ENCODE data around the gene SMCO3. TPM values are rescaled to one million over a fixed set of nuclear protein-coding genes. Genes with fewer than 3 reads are reported as not detected.
"Not testable (repeated sequence)": the region's sequence is repeated elsewhere in the genome, so short reads cannot be mapped to it uniquely, and the experiment has no call there.

The SMCO3 gene
- total and polyA plus RNA-seq, 2 of the 13 experiments (the other 11 are each of a cell fraction or from before 2014, with no cell fraction given) = 0.29 to 0.42 TPM

DNA sequence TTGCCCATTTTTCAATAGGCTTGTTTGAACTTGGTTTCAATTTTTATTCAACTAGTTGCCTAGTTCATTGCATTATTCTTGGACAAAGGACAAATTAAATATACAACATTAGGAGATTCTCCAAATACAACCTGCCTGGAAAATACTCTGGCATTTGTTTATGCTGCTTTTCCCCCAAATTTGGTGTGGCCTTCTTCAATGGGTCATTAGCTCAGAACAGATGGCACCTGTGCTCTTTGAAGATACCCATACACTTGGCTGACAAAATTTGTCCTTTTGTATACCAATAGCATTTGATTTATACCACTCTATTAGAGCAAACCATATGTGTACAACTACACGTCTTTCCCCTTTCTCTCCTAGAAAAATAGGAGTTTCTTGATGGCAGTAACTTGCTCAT, 46.4 kb downstream of the SMCO3 start (continued):
- TF ChIP-seq REST (IDR thresholded peaks at IDR 0.05; ENCODE audit: borderline replicate concordance in 1 of 2, low read depth in 1 of 2, low read length in 2 of 2) = no peak
- no peak for TF ChIP-seq ZNF34 (CRISPR knock-in tag; IDR thresholded peaks at IDR 0.05; ENCODE audit: borderline replicate concordance)
- TF ChIP-seq ZNF343 (CRISPR knock-in tag; IDR thresholded peaks at IDR 0.05) = no peak
- TF ChIP-seq SIX1 (CRISPR knock-in tag; IDR thresholded peaks at IDR 0.05; ENCODE audit: borderline replicate concordance) = no peak

DNA sequence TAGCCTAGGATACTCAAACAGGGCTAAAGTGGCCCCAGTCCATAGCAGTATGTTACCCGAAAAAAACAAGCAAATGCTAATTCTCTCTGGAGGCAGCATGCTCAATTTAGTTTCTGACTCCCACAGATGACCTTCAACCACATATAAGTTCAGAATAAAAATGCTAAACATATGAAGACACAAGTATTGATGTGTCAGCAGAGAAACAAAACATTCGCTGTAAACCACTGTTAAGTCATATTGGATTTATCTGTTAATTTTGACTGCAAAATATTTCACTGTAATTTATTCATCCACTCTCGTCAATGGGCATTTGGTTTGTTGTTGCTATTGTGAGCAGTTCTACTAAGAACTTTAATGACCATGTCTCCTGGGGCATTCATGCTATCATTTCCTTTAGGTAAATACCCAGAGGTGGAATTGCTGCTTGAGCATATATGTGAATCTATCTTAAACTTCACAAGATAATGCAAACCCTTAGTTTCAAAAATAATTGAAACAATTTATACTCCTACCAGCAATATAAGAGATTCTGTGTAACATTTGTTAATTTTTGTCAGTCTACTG, 47.2 kb downstream of the SMCO3 start:
- Histone ChIP-seq H3K27me3 (ENCODE audit: control insufficient read depth in 1 of 2, insufficient read depth in 2 of 2, low read length in 2 of 2) (no peaks in the 10 kb centered on the region; a peak in 1 of 5 replicates), H3K79me2 (ENCODE audit: insufficient read depth, low read length) (peaks cover 37% of the 10 kb centered on the region), H3K4me1 (ENCODE audit: insufficient read depth, low read length) (peaks cover 29% of the 10 kb centered on the region), H4K20me1 (ENCODE audit: insufficient read depth, low read length) (peaks cover 3% of the 10 kb centered on the region; the same call in 1 of the 2 replicates), H3K27ac (ENCODE audit: extremely low read length, insufficient read depth, low read length) (no peak overlapping the region), H3K36me3 (replicated peaks in 1 of 2; ENCODE audit: control insufficient read depth in 1 of 2, insufficient read depth in 2 of 2, low read length in 2 of 2) (no peaks in the 10 kb centered on the region), H3K4me3 (replicated peaks in 1 of 3; ENCODE audit: insufficient read depth in 1 of 3, low read depth in 2 of 3, low read length in 3 of 3) (no peak overlapping the region), H2AFZ (ENCODE audit: low read length) (no peak overlapping the region), H3K9ac (ENCODE audit: insufficient read depth, low read depth, low read length) (no peak overlapping the region), H3K9me3 (ENCODE audit: low read length) (no peaks in the 10 kb centered on the region), H3K4me2 (ENCODE audit: low read depth, low read length) (no peak overlapping the region; the same call in 1 of the 2 replicates)
- 95% methylated on average over 3 of the region's 3 CpGs for WGBS (ENCODE audit: low lambda C conversion rate)
- no peak for ATAC-seq
- TF ChIP-seq MAFK (conservative IDR thresholded peaks at IDR 0.05 in 1 of 2, IDR thresholded peaks at IDR 0.05 in 1 of 2; ENCODE audit: low read length in 2 of 2) = peak; percentile 28 to 30; a peak in 1 of 4 replicates
- TF ChIP-seq, protein P1, sequence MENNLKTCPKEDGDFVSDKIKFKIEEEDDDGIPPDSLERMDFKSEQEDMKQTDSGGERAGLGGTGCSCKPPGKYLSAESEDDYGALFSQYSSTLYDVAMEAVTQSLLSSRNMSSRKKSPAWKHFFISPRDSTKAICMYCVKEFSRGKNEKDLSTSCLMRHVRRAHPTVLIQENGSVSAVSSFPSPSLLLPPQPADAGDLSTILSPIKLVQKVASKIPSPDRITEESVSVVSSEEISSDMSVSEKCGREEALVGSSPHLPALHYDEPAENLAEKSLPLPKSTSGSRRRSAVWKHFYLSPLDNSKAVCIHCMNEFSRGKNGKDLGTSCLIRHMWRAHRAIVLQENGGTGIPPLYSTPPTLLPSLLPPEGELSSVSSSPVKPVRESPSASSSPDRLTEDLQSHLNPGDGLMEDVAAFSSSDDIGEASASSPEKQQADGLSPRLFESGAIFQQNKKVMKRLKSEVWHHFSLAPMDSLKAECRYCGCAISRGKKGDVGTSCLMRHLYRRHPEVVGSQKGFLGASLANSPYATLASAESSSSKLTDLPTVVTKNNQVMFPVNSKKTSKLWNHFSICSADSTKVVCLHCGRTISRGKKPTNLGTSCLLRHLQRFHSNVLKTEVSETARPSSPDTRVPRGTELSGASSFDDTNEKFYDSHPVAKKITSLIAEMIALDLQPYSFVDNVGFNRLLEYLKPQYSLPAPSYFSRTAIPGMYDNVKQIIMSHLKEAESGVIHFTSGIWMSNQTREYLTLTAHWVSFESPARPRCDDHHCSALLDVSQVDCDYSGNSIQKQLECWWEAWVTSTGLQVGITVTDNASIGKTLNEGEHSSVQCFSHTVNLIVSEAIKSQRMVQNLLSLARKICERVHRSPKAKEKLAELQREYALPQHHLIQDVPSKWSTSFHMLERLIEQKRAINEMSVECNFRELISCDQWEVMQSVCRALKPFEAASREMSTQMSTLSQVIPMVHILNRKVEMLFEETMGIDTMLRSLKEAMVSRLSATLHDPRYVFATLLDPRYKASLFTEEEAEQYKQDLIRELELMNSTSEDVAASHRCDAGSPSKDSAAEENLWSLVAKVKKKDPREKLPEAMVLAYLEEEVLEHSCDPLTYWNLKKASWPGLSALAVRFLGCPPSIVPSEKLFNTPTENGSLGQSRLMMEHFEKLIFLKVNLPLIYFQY (CRISPR knock-in tag; IDR thresholded peaks at IDR 0.05; ENCODE audit: borderline replicate concordance) = no peak
- ChIA-PET CTCF (ENCODE audit: low intra/inter-chr PET ratio, low total read pairs) (no interaction called here), POLR2A (no interaction called here)
- no peak for DNase-seq (ENCODE audit: low spot score)
- intact Hi-C loops (cut with micrococcal nuclease; ENCODE audit: unreplicated experiment) (no loop called here), in situ Hi-C loops (cut with HindIII; ENCODE audit: extremely low pct_ligation_motif_present, low pct_unique_long_range_greater_than_20kb) (no loop called here)
- no TSS peak for BruUV-seq (replicated peaks)
- FAIRE-seq = no peak

GRCh38 chr12:14766020-14766419, 48.0 kb downstream of the SMCO3 start:
- POLR2A ChIA-PET; CTCF ChIA-PET (ENCODE audit: low intra/inter-chr PET ratio, low total read pairs); H3K27me3 ChIP-seq (ENCODE audit: control insufficient read depth in 1 of 2, insufficient read depth in 2 of 2, low read length in 2 of 2); H3K9ac ChIP-seq (ENCODE audit: insufficient read depth, low read depth, low read length); H3K36me3 ChIP-seq (replicated peaks in 1 of 2; ENCODE audit: control insufficient read depth in 1 of 2, insufficient read depth in 2 of 2, low read length in 2 of 2); H3K4me2 ChIP-seq (ENCODE audit: low read depth, low read length); intact Hi-C loops (cut with micrococcal nuclease; ENCODE audit: unreplicated experiment); in situ Hi-C loops (cut with HindIII; ENCODE audit: extremely low pct_ligation_motif_present, low pct_unique_long_range_greater_than_20kb); DNase-seq (ENCODE audit: low spot score); ATAC-seq; H3K27ac ChIP-seq (ENCODE audit: extremely low read length, insufficient read depth, low read length); H2AFZ ChIP-seq (ENCODE audit: low read length); H3K9me3 ChIP-seq (ENCODE audit: low read length); FAIRE-seq; H4K20me1 ChIP-seq (ENCODE audit: insufficient read depth, low read length); BruUV-seq (replicated peaks); H3K4me3 ChIP-seq (replicated peaks in 1 of 3; ENCODE audit: insufficient read depth in 1 of 3, low read depth in 2 of 3, low read length in 3 of 3): not testable (repeated sequence)
- Histone ChIP-seq H3K4me1 (ENCODE audit: insufficient read depth, low read length) (peaks cover 29% of the 10 kb centered on the region), H3K79me2 (ENCODE audit: insufficient read depth, low read length) (peaks cover 37% of the 10 kb centered on the region)
- 93% methylated on average over 3 of the region's 3 CpGs for WGBS (ENCODE audit: low lambda C conversion rate)
